HS-5 (cell line): Measurements from ENCODE around the gene USP30.
"Not testable (repeated sequence)": the region's sequence is repeated elsewhere in the genome, so short reads cannot be mapped to it uniquely, and the experiment has no call there.

Experiments used
- DNase-seq: peaks from one replicate; pipeline ENCODE4 v3.0.0-alpha.2; 2012; ENCODE audit warnings: low read depth

Gene USP30

GRCh38 chr12:109052414-109053323 lies at the start of gene USP30:
Gene USP30 (plus strand): TSS chr12:109052576. CDS start chr12:109052679, 103 bp downstream.
- peak; percentile 60 for DNase-seq

- no peak for DNase-seq
Observed at GRCh38 chr12:109004017-109004416, 48.4 kb upstream of the USP30 start.

- no peak for DNase-seq
Observed at GRCh38 chr12:109009766-109010165, 42.6 kb upstream of the USP30 start.

- DNase-seq: no peak
Observed at GRCh38 chr12:109010259-109010658, 42.1 kb upstream of the USP30 start.

- no peak for DNase-seq
Observed at GRCh38 chr12:109014984-109015765, 37.2 kb upstream of the USP30 start.

GRCh38 chr12:109016016-109016415 lies 36.4 kb upstream of the USP30 start:
- DNase-seq: no peak

- no peak for DNase-seq
Observed at GRCh38 chr12:109016978-109017377, 35.4 kb upstream of the USP30 start.

- no peak for DNase-seq
Observed at GRCh38 chr12:109018296-109018695, 34.1 kb upstream of the USP30 start.

GRCh38 chr12:109020146-109020795 lies 32.1 kb upstream of the USP30 start:
- DNase-seq: no peak

- peak; percentile 18 for DNase-seq
Observed at GRCh38 chr12:109020796-109021380, 31.5 kb upstream of the USP30 start, which contains the start of gene SVOP. Gene SVOP (minus strand): TSS chr12:109021068. CDS start chr12:109020868, 200 bp downstream.

- DNase-seq: peak; percentile 24
Observed at GRCh38 chr12:109027767-109028166, 24.6 kb upstream of the USP30 start.

GRCh38 chr12:109028624-109029023 lies 23.8 kb upstream of the USP30 start:
- not testable (repeated sequence) for DNase-seq

- DNase-seq: no peak
Observed at GRCh38 chr12:109029411-109029810, 23.0 kb upstream of the USP30 start.

GRCh38 chr12:109033239-109034196 lies 18.9 kb upstream of the USP30 start:
- no peak for DNase-seq

- no peak for DNase-seq
Observed at GRCh38 chr12:109036975-109037374, 15.4 kb upstream of the USP30 start.

GRCh38 chr12:109044241-109044640 lies 8.1 kb upstream of the USP30 start:
- no peak for DNase-seq

GRCh38 chr12:109047081-109047805 lies 5.1 kb upstream of the USP30 start:
- no peak for DNase-seq

GRCh38 chr12:109048706-109049105 lies 3.7 kb upstream of the USP30 start:
- not testable (repeated sequence) for DNase-seq

GRCh38 chr12:109049794-109050193 lies 2.6 kb upstream of the USP30 start:
- not testable (repeated sequence) for DNase-seq

GRCh38 chr12:109052097-109052413 lies 321 bp upstream of the USP30 start:
- no peak for DNase-seq
